Germinal center (tissue), 1 donor: ENCODE data around the gene SESN2.

Source experiments
- DNase-seq: peaks from one replicate; pipeline ENCODE4 v3.0.0; 2012; ENCODE audit warnings: mixed read lengths, low spot score

SESN2 gene

DNA sequence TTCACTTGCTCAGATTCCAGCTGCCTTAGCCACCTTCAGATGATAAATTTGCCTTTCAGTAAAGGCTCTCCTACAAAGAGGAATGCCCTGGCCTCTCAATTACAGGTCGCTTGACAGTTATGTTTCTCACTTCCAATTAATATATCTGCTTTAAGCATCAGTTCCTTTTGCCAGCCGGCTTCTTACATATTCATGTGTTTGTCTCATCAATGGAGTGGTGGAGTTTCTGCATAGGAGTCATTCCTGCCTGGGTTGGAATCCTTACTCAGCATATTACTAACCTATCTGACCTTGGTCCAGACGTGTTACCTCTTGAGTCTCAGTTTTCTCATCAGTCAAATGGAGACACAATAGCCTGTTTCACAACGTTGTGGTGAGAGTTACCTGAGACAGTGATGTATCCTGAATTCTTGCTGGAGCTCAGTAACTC is 9.4 kb upstream of the SESN2 start:
- DNase-seq: no peak

DNA sequence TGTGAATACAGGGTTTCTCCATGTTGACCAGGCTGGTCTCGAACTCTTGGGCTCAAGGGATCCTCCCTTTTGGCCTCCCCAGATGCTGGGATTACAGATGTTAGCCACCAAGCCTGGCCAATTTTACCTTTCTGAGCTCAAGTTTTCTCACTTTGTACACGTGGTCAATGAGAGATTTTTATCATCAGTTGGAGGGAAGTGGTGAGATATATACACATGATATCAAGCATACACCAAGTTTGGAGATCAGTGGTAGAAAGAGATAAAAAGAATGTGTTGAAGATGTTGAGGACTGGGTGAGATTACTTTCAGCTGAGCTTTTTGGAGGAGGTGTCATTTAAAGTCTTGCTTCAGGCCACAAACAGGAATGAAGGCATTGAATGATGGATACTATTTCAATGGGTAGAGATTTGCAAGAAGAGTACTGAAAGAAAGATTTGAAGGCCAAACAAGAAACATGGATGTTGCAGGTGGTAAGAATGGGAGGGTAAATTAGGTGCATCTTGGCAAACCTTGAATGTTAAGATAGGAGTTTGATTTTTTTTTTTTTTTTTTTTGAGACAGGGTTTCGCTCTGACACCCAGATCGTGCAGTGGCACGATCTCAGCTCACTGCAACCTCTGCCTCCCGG is 3.0 kb upstream of the SESN2 start:
- DNase-seq: no peak

DNA sequence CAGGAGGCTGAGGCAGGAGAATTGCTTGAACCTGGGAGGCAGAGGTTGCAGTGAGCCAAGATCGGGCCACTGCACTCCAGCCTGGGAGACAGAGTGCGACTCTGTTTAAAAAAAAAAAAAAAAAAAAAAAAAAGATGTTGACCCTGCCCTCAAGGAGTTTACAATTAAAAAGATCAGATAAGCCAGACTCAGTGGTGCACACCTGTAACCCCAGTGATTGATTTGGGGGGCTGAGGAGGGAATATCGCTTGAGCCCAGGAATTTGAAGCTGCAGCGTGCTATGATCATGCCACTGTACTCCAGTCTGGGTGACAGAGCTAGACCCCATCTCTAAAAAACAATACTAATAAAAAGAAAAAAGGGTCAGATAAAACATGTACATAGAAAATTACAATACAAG is 1.6 kb upstream of the SESN2 start:
- DNase-seq: no peak

DNA sequence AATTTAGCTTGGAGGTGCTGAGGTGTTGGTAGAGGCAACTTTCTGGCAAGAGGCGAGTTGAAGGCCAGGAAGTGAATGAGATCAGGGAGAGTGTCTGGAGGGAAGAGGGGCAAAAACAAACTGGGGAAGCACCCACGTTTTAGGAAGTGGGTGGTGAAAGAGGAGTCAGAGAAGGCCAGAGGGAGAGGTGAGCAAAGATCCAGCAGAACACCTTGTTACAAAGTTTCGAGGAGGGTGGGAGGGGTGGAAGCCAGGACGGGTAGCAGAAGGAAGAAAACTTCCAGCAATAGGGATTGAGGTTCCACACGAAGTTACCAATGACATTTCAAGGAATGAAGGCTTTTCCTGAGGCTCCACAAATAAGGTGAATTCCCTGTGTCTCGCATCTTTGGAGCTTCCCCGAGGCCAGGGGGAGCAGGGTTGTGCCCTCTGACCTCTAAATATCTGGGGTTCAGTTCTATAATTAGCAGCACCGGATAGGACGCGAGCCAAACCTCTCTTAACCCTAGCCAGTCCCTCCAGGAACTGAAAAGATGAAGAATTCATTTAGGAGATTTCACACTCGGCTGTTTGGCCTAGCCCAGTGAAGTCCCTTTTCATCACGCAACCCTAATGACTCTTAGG is 578 bp upstream of the SESN2 start:
- DNase-seq: no peak

DNA sequence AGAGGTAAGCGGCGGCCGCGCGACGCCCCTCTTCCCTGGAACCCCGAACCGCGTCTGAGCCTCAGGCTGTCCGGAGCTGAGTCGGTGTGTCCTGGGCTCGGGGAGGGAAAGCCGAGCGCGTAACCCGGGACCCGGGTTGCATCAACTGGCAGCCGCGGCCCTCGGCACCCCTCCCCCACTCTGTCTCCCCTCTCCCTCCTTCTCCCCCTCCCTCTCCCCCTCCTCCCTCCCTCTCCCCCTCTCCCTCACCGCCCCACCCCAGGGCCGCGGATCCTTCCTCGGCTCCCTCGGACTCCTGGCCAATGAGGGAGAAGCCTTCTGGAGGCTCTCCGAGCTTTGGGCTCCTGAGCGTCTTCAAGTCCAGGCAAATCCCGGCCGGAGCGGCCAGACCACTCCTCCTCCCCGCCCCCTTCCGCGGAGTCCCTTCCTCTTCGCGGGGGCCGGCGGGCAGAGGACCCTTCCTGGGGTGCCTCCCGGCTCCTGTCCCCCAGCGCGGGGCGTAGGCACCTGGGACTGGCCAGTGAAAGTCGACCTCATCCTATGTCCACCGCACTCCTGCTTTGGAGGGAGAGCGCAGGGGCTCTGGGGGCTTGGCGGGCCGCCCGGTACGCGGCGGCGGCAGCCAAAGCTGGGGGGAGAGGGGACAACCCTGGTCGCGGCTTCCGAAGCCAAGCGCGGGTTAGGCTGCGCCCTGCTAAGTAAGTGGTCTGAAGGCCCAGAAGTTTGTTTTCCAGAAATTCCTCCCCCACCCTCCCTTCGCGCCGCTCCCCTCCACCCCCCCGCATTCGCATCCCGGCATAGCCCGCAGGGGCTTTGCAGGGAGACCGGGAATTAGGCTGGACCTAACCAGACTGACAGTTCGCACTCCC is 850 bp downstream of the SESN2 start:
- no peak for DNase-seq

DNA sequence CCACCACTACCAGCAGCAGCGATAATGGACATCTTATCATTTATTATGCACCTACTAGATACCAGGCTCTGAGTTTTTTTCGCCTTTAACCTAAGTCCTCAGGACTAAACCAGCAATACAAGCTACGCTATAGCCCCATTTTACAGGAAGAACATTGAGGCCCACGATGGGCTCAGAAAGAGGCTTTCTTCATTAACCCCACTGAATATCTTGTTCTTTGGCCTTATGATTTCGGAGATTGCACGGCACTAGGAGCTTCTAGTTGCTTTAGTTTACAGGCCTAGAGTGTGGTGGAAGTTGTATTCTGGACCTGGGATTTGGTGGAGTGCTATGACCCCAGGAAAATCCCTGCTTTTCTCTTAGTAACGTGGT is 1.5 kb downstream of the SESN2 start:
- DNase-seq: no peak

DNA sequence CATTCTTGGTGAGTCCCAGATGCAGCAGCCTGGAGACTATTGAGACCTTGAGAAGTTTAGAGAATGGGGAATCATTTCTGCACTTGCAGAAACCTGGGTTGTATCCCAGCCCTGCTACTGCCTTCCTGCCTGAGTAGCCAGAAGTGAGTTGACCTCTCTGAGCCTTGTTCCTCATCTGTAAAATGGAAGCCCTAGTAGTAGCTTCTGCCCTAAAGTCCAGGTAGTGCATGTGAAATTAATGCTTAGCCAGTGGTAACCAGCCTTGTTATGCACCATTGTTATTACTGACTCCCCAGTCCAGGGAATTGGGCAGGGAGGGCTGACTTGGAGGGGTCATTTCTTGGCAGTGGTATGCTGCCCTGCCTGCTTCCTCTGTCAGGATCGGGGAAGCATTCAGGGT is 5.6 kb downstream of the SESN2 start:
- no peak for DNase-seq

DNA sequence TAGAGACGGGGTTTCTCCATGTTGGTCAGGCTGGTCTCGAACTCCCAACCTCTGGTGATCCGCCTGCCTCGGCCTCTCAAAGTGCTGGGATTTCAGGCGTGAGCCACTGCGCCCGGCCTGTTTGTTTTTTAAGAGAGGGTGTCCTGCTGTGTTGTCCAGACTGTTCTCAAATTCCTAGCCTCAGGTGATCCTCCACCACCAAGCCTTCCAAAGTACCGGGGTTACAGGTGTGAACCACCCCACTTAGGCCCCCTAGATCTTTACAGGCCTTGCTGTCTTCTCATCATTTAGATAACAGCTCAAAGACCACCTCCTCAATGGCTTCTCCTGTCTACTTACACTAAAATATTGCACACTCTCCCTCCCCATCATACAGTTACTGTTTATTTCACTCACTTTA is 6.3 kb downstream of the SESN2 start:
- DNase-seq: no peak

DNA sequence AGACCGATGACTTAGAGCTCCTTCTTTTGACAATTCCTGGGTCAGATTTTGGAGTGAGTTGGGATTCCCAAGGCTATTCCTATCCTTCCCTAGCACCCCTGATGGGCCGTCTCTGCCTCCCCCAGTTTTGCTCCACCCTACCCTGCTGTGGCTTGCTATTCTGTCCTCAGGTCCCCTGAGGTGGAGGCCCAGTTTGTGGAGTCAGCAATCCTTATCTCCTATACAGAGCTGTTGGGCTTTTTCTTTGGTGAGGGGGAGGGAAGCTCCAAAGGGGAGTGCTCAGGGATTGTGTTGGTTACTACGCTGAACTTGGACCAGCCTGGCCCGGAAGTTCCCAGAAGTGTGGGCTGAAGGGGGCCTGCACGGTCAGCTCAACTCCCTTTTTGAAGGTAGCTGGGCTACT is 7.6 kb downstream of the SESN2 start:
- DNase-seq: no peak

DNA sequence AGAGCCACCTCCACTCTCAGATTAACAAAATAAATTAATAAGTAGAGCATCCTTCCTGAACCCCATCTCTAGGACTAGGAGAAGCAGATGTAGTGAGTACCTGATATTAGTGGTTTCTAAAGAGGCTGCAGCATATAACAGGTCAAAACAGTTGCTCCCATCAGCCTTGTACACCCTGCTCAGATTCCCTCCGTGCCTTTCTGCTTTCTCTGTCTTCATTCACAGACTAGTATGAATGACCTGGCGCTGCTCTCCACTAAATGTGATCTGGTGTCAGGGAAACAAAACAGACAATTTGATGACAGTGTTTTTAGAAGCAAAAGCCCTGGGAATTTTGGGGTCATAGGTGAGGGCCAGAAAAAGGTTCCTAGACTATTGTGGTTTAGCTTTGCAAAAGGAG is 8.3 kb downstream of the SESN2 start:
- no peak for DNase-seq

DNA sequence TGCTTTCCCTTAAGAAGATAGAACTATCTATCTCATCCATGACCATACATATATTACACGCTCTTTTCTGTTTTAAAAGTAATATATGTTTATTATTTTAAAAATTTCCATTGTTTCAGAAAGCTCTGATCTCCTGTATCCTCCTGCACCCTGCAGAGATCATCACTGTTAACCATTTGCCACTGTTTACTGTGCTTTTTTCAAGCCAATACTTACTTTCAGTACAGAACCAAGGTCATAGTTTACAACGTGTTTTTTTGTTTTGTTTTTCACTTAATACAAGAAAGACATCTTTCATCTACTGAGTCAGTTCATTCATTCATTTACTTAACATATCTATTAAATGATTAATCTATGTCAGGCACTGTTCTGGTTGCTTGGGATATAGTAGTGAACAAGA is 10.2 kb downstream of the SESN2 start:
- DNase-seq: no peak

DNA sequence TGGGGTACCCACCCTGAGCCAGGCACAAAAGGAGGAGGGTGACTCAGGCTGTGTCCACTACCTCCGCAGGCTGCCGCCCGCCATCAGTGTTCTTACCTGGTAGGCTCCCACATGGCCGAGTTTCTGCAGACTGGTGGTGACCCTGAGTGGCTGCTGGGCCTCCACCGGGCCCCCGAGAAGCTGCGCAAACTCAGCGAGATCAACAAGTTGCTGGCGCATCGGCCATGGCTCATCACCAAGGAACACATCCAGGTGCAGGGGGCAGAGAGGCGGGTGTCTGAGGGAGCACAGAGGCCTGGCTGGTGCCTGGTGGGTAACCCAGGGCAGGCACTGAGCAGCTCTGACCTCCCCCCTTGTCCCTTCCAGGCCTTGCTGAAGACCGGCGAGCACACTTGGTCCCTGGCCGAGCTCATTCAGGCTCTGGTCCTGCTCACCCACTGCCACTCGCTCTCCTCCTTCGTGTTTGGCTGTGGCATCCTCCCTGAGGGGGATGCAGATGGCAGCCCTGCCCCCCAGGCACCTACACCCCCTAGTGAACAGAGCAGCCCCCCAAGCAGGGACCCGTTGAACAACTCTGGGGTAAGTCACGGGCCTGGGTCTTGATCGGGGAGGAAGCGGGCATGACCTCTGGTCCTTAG is 13.0 kb downstream of the SESN2 start:
- no peak for DNase-seq

DNA sequence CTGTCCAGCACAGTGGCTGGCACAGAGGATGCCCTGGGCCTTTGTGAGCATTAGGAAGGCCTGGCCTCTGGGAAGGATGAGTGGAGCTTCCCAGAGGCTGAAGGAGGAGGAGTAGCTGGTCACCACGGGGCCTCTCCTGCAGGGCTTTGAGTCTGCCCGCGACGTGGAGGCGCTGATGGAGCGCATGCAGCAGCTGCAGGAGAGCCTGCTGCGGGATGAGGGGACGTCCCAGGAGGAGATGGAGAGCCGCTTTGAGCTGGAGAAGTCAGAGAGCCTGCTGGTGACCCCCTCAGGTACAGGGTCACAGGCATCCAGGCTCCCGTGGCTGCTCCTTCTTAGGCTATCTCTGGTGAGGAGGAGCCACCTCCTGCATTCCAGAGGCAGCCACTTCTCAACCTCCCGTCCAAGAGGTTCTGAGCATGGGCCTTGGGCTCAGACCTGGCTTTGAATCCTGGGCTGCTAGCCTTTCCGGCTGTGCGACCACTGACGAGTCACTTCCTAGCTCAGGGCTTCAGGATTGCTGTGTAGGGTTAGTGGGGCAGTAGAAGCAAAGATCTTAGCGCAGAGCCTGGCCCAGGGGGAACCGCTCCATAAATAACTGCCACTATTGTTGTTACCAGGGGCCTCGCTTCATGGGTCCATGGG is 14.0 kb downstream of the SESN2 start:
- DNase-seq: no peak

DNA sequence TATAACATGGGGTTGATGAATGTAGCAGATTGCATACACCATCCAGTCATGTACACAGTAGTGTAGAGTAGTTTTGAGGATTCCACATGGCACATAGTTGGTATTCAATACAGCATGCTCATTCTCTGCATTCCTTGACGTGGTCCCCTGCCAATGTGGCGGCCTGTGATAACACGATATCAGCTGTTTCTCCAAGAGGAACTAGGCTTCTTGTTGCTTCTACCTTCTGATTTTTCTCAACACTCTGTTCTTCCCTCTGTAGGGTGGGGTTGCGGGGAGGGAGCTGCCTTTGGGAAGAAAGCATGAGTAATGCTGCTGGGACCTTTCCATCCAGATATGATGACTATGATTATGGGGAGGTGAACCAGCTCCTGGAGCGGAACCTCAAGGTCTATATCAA is 19.4 kb downstream of the SESN2 start:
- DNase-seq: no peak

DNA sequence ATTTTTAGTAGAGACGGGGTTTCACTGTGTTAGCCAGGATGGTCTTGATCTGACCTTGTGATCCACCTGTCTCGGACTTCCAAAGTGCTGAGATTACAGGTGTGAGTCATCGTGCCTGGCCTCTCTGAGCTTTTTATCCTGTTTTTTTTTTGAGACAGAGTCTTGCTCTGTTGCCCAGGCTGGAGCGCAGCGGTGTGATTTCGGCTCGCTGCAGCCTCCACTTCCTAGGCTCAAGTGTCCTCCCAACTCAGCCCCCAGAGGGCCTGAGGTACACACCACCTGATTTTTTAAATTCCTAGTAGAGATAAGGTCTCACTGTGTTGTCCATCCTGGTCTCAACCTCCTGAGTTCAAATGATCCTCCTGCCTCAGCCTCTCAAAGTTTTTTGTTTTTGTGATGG is 20.4 kb downstream of the SESN2 start:
- DNase-seq: no peak

DNA sequence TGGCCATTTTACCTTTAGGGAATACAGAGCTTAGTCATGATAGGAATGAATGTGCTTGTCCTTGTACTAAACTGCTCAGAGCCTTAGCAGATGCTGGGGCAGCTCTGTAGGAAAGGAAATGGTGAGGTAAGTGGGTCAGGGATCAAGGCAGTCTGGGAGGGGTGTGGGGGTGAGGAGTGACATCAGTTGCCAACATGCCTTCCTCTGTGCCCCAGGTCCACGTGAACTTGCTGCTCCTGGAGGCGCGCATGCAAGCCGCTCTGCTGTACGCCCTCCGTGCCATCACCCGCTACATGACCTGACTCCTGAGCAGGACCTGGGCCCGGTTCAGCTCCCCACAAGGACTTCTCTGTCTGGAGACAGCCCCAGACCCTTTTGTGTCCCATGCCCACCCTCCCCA is 21.2 kb downstream of the SESN2 start:
- DNase-seq: no peak

DNA sequence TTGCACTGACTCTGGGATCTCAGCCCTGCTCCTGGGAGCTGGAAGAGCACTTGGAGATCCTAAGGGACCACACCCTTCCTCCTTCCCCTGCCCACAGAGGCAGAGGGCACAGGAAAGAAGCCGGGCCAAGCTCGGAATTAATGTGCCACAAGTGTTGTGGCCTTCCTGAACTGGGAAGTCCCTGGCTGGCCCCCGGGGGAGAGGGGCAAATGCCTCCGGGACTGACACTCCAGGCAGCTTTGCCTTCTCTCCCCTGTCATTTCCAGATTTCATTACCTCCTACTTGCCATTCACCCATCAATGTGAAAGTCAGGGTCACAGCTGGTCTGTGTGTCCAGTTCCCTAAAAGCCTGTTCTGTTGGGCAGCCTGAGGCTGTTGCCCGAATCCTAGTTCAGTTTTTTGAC is 21.7 kb downstream of the SESN2 start:
- DNase-seq: no peak

DNA sequence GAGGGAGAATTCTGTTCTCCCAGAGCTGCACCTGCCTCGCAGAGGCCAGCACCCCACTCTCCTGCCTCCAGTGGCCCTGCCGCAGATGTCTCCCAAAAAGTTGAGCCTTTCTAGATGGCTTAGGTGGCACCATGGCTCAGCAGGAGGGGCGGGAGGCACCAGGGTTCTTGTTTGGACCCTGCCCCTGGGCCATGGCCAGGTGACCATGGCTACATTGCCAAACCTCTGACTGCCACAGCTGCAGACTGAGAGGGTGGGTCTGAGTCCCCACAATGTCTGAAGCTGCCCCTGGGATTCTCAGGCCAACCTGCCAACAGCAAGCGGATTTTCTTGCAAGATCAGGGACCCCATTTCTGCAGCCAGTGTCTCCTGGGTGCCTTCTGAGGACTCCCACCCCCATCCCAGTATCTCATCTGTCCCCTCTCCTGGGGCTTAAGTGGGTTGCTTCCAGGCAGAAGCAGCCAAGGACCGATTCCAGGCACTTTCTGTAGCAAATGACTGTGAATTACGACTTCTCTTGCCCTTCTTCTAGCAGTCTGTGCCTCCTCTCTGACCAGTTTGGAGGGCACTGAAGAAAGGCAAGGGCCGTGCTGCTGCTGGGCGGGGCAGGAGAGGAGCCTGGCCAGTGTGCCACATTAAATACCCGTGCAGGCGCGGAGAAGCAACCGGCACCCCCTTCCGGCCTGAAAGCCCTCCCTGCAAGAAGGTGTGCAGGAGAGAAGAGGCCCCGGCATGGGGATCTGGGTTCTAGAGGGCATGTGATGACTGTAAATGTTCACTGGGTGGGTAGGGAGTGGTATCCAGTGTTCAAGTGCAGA is 22.5 kb downstream of the SESN2 start:
- no peak for DNase-seq

DNA sequence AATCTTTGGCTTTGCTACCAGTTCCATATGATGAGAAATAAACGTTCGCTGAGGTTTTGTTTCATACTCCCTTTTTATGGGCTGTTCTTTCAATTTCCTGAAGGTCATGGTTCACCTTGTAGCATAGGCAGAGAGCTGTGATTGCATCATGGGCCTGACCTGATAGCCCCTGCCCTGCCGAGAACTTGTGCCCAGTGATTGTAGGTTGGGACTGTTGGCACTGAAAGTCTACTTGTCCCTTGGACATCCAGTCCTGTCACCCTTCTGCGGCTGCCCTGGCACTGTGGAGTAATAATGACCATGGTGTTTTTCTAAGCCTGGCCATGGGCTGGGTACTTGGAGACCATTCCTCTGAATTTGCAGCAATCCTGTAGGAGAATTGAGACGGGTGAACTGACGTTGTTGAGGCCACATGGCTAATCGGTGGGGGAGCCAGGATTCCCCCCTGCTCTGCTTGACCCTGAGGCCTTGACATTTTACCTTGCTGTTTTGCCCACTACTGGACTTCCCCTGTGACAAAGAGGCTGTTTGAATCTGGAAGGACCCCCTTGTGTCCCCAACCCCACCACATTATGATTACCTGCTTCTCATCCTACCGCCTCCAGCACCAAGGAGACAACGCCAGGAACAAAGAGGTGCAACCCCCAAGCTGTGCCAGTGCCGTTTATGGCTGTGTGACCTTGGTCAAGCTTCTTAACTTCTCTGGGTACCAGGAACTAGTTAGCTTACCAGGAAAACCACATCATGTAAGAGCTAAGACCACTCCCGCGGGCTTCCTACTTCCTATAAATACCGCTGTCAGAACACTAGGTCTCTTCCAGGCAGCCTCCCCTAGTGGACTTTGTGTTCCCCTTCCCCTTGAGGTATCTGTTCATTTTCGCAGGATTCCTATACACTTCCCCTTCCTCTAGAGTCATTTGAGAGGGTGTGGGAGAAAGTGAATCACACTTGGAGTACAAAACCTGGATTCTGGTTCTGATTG is 23.4 kb downstream of the SESN2 start:
- DNase-seq: no peak

DNA sequence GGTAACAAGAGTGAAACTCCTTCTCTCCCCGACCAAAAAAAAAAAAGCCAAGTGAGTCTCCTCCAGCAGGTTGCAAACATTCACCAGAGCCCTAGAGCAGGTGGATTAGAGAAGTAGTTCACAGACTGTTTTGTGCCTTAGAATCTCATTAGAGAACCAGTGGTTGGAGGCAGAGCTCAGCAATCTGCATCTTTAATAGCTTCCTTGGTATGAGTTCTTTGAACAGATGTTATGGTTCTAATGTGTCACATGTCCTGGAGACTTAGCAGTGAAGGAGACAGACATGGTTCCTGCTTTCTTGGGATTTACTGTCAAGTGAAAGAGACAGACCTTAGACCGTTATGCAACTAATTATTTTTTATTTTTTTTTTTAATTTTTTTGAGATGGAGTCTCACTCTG is 26.8 kb downstream of the SESN2 start:
- no peak for DNase-seq
